ENCODE results near the gene CYB561A3. TPM values are rescaled to one million over a fixed set of nuclear protein-coding genes. Genes with fewer than 3 reads are reported as not detected.

The CYB561A3 gene, protein sequence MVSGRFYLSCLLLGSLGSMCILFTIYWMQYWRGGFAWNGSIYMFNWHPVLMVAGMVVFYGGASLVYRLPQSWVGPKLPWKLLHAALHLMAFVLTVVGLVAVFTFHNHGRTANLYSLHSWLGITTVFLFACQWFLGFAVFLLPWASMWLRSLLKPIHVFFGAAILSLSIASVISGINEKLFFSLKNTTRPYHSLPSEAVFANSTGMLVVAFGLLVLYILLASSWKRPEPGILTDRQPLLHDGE
- total RNA-seq (248 and 259 TPM in 2 replicates), polyA plus RNA-seq (488 and 756 TPM in 2 replicates), polyA minus RNA-seq (287 and 479 TPM in 2 replicates)
- 261 TPM for total RNA-seq (2013)

DNA sequence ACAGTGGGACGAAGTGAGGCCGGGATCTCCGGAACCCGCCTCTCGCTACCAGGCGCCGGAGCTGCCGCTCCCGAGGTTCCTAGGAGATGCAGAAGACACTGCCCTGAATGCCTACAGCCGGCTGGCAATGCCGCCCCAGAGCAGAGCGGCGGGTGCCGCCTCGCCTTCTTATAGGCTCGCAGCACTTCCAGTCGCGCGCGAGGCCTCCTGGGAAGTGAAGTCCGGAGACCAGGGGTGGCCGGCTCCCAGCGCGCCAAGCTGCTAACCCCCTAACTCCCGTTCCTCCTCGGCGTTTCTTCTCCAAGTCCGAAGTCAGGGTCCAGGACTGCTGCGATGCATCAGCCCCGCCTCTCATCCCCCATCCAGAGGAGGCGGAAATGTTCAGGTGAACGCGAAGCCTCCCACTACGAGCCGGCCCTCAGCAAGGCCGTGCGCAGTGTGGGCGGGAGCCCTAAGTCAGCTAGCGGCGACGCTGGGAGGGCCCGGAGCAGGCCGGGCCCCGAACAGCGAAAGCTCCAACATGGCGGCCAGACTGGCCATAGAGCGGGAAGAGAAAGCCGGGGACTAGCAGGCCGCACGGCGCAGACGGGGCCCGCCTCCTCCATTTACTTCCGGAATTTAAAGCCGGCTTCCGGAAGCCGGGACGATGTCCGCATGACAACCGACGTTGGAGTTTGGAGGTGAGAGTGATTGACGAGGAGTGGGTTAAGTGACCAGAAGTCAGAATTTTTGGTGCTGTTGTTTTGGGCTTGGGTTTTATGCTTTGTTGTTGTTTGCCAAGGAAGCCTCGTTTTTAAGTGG, at the start of gene CYB561A3, which contains the start of gene TMEM138:
CYB561A3 (minus strand) TSS at position 142 of the 801 bp plus-strand sequence. CDS start 5,169 bp downstream, outside the sequence.
TMEM138 (plus strand) TSS at position 634 of the 801 bp plus-strand sequence. CDS start 2,017 bp downstream, outside the sequence.
- peak within 1 kb of the TSS; percentile 99 for H3K4me3 Mint-ChIP-seq
- no peaks in the 10 kb centered on the region for H3K27me3 Mint-ChIP-seq
- 0% methylated on average over 62 of the region's 63 CpGs for WGBS (ENCODE audit: insufficient coverage)
- H3K4me3 ChIP-seq (ENCODE audit: control extremely low read depth in 1 of 5, extremely low read depth in 1 of 5, insufficient read depth in 1 of 5, low read depth in 2 of 5, low read length in 4 of 5): peak within 1 kb of the TSS; percentile 86 to 99 (median 97)
- peaks cover 43 to 49% of the 10 kb centered on the region in 2 donors for H3K4me1 ChIP-seq (ENCODE audit: control insufficient read depth in 2 of 2, insufficient read depth in 2 of 2, low read length in 2 of 2)
- no peaks in the 10 kb centered on the region for H3K27me3 ChIP-seq (replicated peaks in 1 of 4; ENCODE audit: control extremely low read depth in 1 of 4, control insufficient read depth in 3 of 4, insufficient read depth in 4 of 4, low read length in 3 of 4)
- H3K27ac ChIP-seq (ENCODE audit: low read length in 2 of 2): peak within 1 kb of the TSS; percentile 93
- TF ChIP-seq, protein P1, sequence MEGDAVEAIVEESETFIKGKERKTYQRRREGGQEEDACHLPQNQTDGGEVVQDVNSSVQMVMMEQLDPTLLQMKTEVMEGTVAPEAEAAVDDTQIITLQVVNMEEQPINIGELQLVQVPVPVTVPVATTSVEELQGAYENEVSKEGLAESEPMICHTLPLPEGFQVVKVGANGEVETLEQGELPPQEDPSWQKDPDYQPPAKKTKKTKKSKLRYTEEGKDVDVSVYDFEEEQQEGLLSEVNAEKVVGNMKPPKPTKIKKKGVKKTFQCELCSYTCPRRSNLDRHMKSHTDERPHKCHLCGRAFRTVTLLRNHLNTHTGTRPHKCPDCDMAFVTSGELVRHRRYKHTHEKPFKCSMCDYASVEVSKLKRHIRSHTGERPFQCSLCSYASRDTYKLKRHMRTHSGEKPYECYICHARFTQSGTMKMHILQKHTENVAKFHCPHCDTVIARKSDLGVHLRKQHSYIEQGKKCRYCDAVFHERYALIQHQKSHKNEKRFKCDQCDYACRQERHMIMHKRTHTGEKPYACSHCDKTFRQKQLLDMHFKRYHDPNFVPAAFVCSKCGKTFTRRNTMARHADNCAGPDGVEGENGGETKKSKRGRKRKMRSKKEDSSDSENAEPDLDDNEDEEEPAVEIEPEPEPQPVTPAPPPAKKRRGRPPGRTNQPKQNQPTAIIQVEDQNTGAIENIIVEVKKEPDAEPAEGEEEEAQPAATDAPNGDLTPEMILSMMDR (IDR thresholded peaks at IDR 0.05): no peak
- TF ChIP-seq EZH2 (IDR thresholded peaks at IDR 0.05; ENCODE audit: borderline replicate concordance, insufficient read depth, low read depth, low read length, poor library complexity, severe bottlenecking): no peak
- no peaks in the 10 kb centered on the region for H3K9me3 Mint-ChIP-seq (ENCODE audit: insufficient read depth)
- peak within 1 kb of the TSS; percentile 86 for H3K4me2 ChIP-seq (replicated peaks; ENCODE audit: low read depth, low read length, poor library complexity, severe bottlenecking)
- DNase-seq: peak; percentile 94
- H3K79me2 ChIP-seq (ENCODE audit: control insufficient read depth, insufficient read depth, low read length): peaks cover 64% of the 10 kb centered on the region
- H2AFZ ChIP-seq (ENCODE audit: insufficient read depth, low read depth, low read length, poor library complexity, severe bottlenecking): peak within 1 kb of the TSS; percentile 97
- H4K20me1 ChIP-seq (ENCODE audit: control insufficient read depth, insufficient read depth, low read length, poor library complexity, severe bottlenecking): peaks cover 13% of the 10 kb centered on the region
- CTCF ChIA-PET: interaction anchor here (0.9 to 20.9 kb wide), 8 partner anchors 8 to 447 kb away, joined by 3 to 436 read pairs (median 6); partner anchors contain the start of genes DDB1, TKFC and TMEM216
- peaks cover 53% of the 10 kb centered on the region for H3K4me1 Mint-ChIP-seq
- ATAC-seq (ENCODE audit: low read depth): peak; percentile 72
- H3K36me3 ChIP-seq (replicated peaks in 1 of 2; ENCODE audit: control extremely low read depth in 1 of 2, control insufficient read depth in 1 of 2, extremely low read depth in 1 of 2, insufficient read depth in 2 of 2, low read length in 1 of 2): peaks cover 0 to 25% of the 10 kb centered on the region in 2 experiments
- no peaks in the 10 kb centered on the region for H3K9me3 ChIP-seq (ENCODE audit: control extremely low read depth in 1 of 3, control insufficient read depth in 2 of 3, insufficient read depth in 1 of 3, low read length in 2 of 3)
- intact Hi-C loops (cut with micrococcal nuclease): loop anchor here (1.0 kb wide), 2 partner anchors 26 to 68 kb away; partner anchors contain the start of gene SDHAF2
- H3K27ac Mint-ChIP-seq: peak within 1 kb of the TSS; percentile 98
- POLR2A ChIA-PET: interaction anchor here (0.6 to 3.2 kb wide), 16 partner anchors 8 to 371 kb away, joined by 3 to 24 read pairs (median 4); partner anchors contain the start of genes CPSF7, DDB1, SDHAF2 and TKFC
- peak within 1 kb of the TSS; percentile 95 for H3K9ac ChIP-seq (ENCODE audit: low read length)

Data from B cell (primary cell).